IMR-90 (cell line): ENCODE results near the gene MAPK8IP1. TPM values are rescaled to one million over a fixed set of nuclear protein-coding genes. Genes with fewer than 3 reads are reported as not detected.

Experiments used
- ATAC-seq: fragments of 200-7000 bp; cut with Tn5 transposase; 2 replicates; pipeline ENCODE4 v1.9.1; 2020; ENCODE audit warnings: low read depth, mild to moderate bottlenecking, moderate library complexity
- BruUV-seq: library from RNA; stranded (reverse); fragments of 400-500 nt; replicated peaks from 2 replicates; lab custom pipeline; 2021; lab: Mats Ljungman, UMichigan
- CTCF ChIA-PET: fragments of 300-600 bp; formaldehyde crosslinking; extraction: SDS; loops from one replicate; lab custom pipeline; 2021; ENCODE audit warnings: antibody characterized with exemption; lab: Yijun Ruan, JAX
- POLR2A ChIA-PET: fragments of 300-600 bp; sonication (Branson Sonifier 250); formaldehyde crosslinking; loops from one replicate; lab custom pipeline; 2022; ENCODE audit warnings: antibody characterized with exemption; ENCODE audit not compliant: unreplicated experiment; lab: Charles Lee
- DNase-seq: peaks from one replicate; pipeline ENCODE4 v3.0.0; 2013
- H2AFZ ChIP-seq: replicated peaks from 2 replicates; pipeline ENCODE3; 2013; ENCODE audit warnings: low read length, mild to moderate bottlenecking; ENCODE audit not compliant: poor library complexity
- H2AK5ac ChIP-seq: 2 replicates; pipeline ENCODE4 v1.6.1; 2013; ENCODE audit warnings: low read depth, low read length, inconsistent platforms
- H2AK9ac ChIP-seq: replicated peaks from 2 replicates; pipeline ENCODE3; 2013; ENCODE audit warnings: mild to moderate bottlenecking, low read depth, low read length, moderate library complexity; ENCODE audit not compliant: poor library complexity
- H2BK120ac ChIP-seq: 2 replicates; pipeline ENCODE4 v1.6.1; 2013; ENCODE audit warnings: low read depth, low read length, inconsistent platforms
- H2BK15ac ChIP-seq: 3 replicates; pipeline ENCODE4 v1.6.1; 2013; ENCODE audit warnings: low read depth, low read length, inconsistent platforms
- H2BK20ac ChIP-seq: 2 replicates; pipeline ENCODE4 v1.6.1; 2013; ENCODE audit warnings: low read depth, mild to moderate bottlenecking, inconsistent platforms, low read length, moderate library complexity
- H2BK5ac ChIP-seq: 2 replicates; pipeline ENCODE4 v1.6.1; 2013; ENCODE audit warnings: mild to moderate bottlenecking, low read depth, low read length, inconsistent platforms; ENCODE audit not compliant: poor library complexity, severe bottlenecking
- H3K14ac ChIP-seq: replicated peaks from 2 replicates; pipeline ENCODE4 v1.6.1; 2013; ENCODE audit warnings: low read depth, low read length, inconsistent platforms
- H3K18ac ChIP-seq: 2 replicates; pipeline ENCODE4 v1.6.1; 2013; ENCODE audit warnings: low read depth, low read length, control low read depth
- H3K23ac ChIP-seq: 2 replicates; pipeline ENCODE4 v1.6.1; 2013; ENCODE audit warnings: low read depth, low read length, inconsistent platforms
- H3K27ac ChIP-seq: 2 replicates; pipeline ENCODE4 v1.5.1; 2013; ENCODE audit warnings: mild to moderate bottlenecking, control low read depth, low read length; ENCODE audit not compliant: insufficient read depth
- H3K27me3 ChIP-seq: 2 replicates; pipeline ENCODE4 v1.6.1; 2013; ENCODE audit warnings: low read length; ENCODE audit not compliant: control insufficient read depth, insufficient read depth
- H3K36me3 ChIP-seq: 2 replicates; pipeline ENCODE4 v1.6.1; 2013; ENCODE audit warnings: low read length, mixed read lengths; ENCODE audit not compliant: control insufficient read depth, insufficient read depth
- H3K4ac ChIP-seq: 2 replicates; pipeline ENCODE4 v1.6.1; 2013; ENCODE audit warnings: low read depth, low read length, inconsistent platforms
- H3K4me1 ChIP-seq: 2 replicates; pipeline ENCODE4 v1.6.1; 2013; ENCODE audit warnings: low read length, mixed read lengths; ENCODE audit not compliant: control insufficient read depth, insufficient read depth
- H3K4me2 ChIP-seq: 2 replicates; pipeline ENCODE4 v1.6.1; 2013; ENCODE audit warnings: low read depth, mild to moderate bottlenecking, control low read depth, low read length, moderate library complexity
- H3K4me3 ChIP-seq: 2 replicates; pipeline ENCODE4 v1.5.1; 2013; ENCODE audit warnings: low read depth, mild to moderate bottlenecking, control low read depth, low read length, moderate library complexity; ENCODE audit not compliant: insufficient read depth
- H3K56ac ChIP-seq: 2 replicates; pipeline ENCODE4 v1.6.1; 2013; ENCODE audit warnings: low read length, inconsistent platforms; ENCODE audit not compliant: insufficient read depth; ENCODE audit errors: extremely low read depth
- H3K79me1 ChIP-seq, 2 experiments: 2 replicates each; pipeline ENCODE4 v1.6.1; 2013; ENCODE audit warnings: low read length in 2 of 2, inconsistent platforms in 1 of 2, low read depth in 1 of 2
- H3K9ac ChIP-seq: 2 replicates; pipeline ENCODE4 v1.6.1; 2013; ENCODE audit warnings: low read depth, low read length, control low read depth
- H3K9me1 ChIP-seq: 2 replicates; pipeline ENCODE4 v1.6.1; 2013; ENCODE audit warnings: low read length, inconsistent platforms; ENCODE audit not compliant: insufficient read depth
- H3K9me3 ChIP-seq: 2 replicates; pipeline ENCODE4 v1.6.1; 2013; ENCODE audit warnings: low read length; ENCODE audit not compliant: control insufficient read depth, insufficient read depth
- H4K20me1 ChIP-seq: 2 replicates; pipeline ENCODE4 v1.6.1; 2013; ENCODE audit warnings: low read length, inconsistent platforms; ENCODE audit not compliant: insufficient read depth
- H4K5ac ChIP-seq: 2 replicates; pipeline ENCODE4 v1.6.1; 2013; ENCODE audit warnings: mild to moderate bottlenecking, low read depth, low read length, control low read depth
- H4K8ac ChIP-seq, 2 experiments: 2 replicates each; pipeline ENCODE4 v1.6.1; 2013; ENCODE audit warnings: low read depth in 2 of 2, low read length in 2 of 2, control low read depth in 1 of 2, inconsistent platforms in 1 of 2
- H4K91ac ChIP-seq: 2 replicates; pipeline ENCODE4 v1.6.1; 2013; ENCODE audit warnings: low read depth, low read length, inconsistent platforms; ENCODE audit not compliant: insufficient read depth
- BHLHE40 ChIP-seq: fragments of 150-350 bp; IDR thresholded peaks from 2 replicates; pipeline ENCODE4 v1.6.1; 2016; ENCODE audit warnings: mild to moderate bottlenecking, low read depth, low read length
- CEBPB ChIP-seq: IDR thresholded peaks from 2 replicates; pipeline ENCODE4 v1.6.1; 2012; ENCODE audit warnings: low read depth, low read length, improper control_type of control experiment
- CHD1 ChIP-seq: IDR thresholded peaks from 2 replicates; pipeline ENCODE4 v1.6.1; 2012; ENCODE audit warnings: low read depth, low read length, improper control_type of control experiment
- CTCF ChIP-seq: conservative IDR thresholded peaks from 2 replicates; pipeline ENCODE4 v1.5.1; 2012; ENCODE audit warnings: mild to moderate bottlenecking, low read depth, low read length, improper control_type of control experiment
- ELK1 ChIP-seq: fragments of 150-350 bp; IDR thresholded peaks from 2 replicates; pipeline ENCODE4 v1.6.1; 2016; ENCODE audit warnings: low read depth, mild to moderate bottlenecking, low read length, moderate library complexity, borderline replicate concordance
- FOS ChIP-seq: fragments of 150-350 bp; IDR thresholded peaks from 2 replicates; pipeline ENCODE4 v1.6.1; 2016; ENCODE audit warnings: low read depth, low read length
- MAFK ChIP-seq: IDR thresholded peaks from 2 replicates; pipeline ENCODE4 v1.6.1; 2012; ENCODE audit warnings: low read depth, low read length, improper control_type of control experiment
- MAZ ChIP-seq: IDR thresholded peaks from 2 replicates; pipeline ENCODE4 v1.6.1; 2012; ENCODE audit warnings: low read depth, mild to moderate bottlenecking, low read length, improper control_type of control experiment, moderate library complexity, borderline replicate concordance
- MXI1 ChIP-seq: IDR thresholded peaks from 2 replicates; pipeline ENCODE4 v1.6.1; 2012; ENCODE audit warnings: low read depth, mild to moderate bottlenecking, low read length, moderate library complexity, borderline replicate concordance
- NFE2L2 ChIP-seq: fragments of 150-350 bp; IDR thresholded peaks from 2 replicates; pipeline ENCODE4 v1.6.1; 2016; ENCODE audit warnings: low read depth, mild to moderate bottlenecking, low read length
- POLR2A ChIP-seq: IDR thresholded peaks from 2 replicates; pipeline ENCODE4 v1.6.1; 2012; ENCODE audit warnings: mild to moderate bottlenecking, low read depth, low read length
- RAD21 ChIP-seq: IDR thresholded peaks from 2 replicates; pipeline ENCODE4 v1.6.1; 2012; ENCODE audit warnings: low read length, improper control_type of control experiment
- RFX5 ChIP-seq: IDR thresholded peaks from 2 replicates; pipeline ENCODE4 v1.8.0; 2012; ENCODE audit warnings: low read depth, mild to moderate bottlenecking, low read length, moderate library complexity
- SMC3 ChIP-seq: fragments of 150-350 bp; IDR thresholded peaks from 2 replicates; pipeline ENCODE4 v1.6.1; 2016; ENCODE audit warnings: low read depth, mild to moderate bottlenecking, antibody characterized with exemption, low read length, moderate library complexity
- WGBS, 2 experiments: methylation state at CpG; one replicate each; pipeline versions ENCODE4 v1.1.5 to v1.1.7; 2013; ENCODE audit warnings: missing lambda C conversion rate in 2 of 2; ENCODE audit not compliant: insufficient read length in 1 of 2; ENCODE audit errors: extremely low coverage in 2 of 2; 5-methylcytosine and 5-hydroxymethylcytosine counted together
- dilution Hi-C: fragments of 300-500 bp; cut with HindIII; formaldehyde crosslinking; loops from one replicate; pipeline ENCODE4 v1.14.3; 2018; ENCODE audit warnings: low sequenced_read_pairs; ENCODE audit not compliant: unreplicated experiment
- in situ Hi-C: fragments of 300-500 bp; cut with MboI; formaldehyde crosslinking; loops from 3 replicates; pipeline ENCODE4 v1.14.3; 2019; ENCODE audit warnings: low sequenced_read_pairs, inconsistent platforms, mixed read lengths
- intact Hi-C: fragments of 100-400 bp; cut with micrococcal nuclease; formaldehyde crosslinking; loops from 2 replicates; pipeline ENCODE4 v1.10.0; 2022
- polyA plus RNA-seq, 3 experiments: library from polyadenylated mRNA; depleted of rRNA; stranded (reverse); fragments of >200 nt; gene quantifications; 2 replicates each; pipeline ENCODE4 v1.2.3, GENCODE V29; 2012; ENCODE audit warnings: low replicate concordance in 1 of 3
- total RNA-seq: library from RNA; depleted of rRNA; stranded (reverse); fragments of >200 nt; gene quantifications from 2 replicates; pipeline ENCODE4 v1.2.3, GENCODE V29; 2012

MAPK8IP1 gene
- total and polyA plus RNA-seq, 2 of the 4 experiments (the other 2 are of a cell fraction) = 6.5 to 9.6 TPM

- H3K4me1 ChIP-seq = peaks cover 8% of the 10 kb centered on the region
- POLR2A ChIA-PET = no interaction called here
- WGBS, 2 experiments = 100% methylated on average over 2 of the region's 4 CpGs; no CpG with 5 or more reads in 1 of the 2 experiments
- H3K27ac ChIP-seq = no peak overlapping the region
- H3K56ac ChIP-seq = no peak overlapping the region
- H2AFZ ChIP-seq = no peak overlapping the region
- BruUV-seq = no TSS peak
- no peak overlapping the region for H4K8ac ChIP-seq
- H2BK5ac ChIP-seq = no peak overlapping the region
- peaks cover 11% of the 10 kb centered on the region for H4K20me1 ChIP-seq
- H3K9me1 ChIP-seq = peaks cover 15% of the 10 kb centered on the region
- no peak overlapping the region for H3K4me3 ChIP-seq
- H2AK9ac ChIP-seq = no peak overlapping the region
- H4K5ac ChIP-seq = no peak overlapping the region
- H2AK5ac ChIP-seq = no peak overlapping the region
- TF ChIP-seq BHLHE40 = no peak
- TF ChIP-seq ELK1 = no peak
- TF ChIP-seq RFX5 = no peak
- no peak for TF ChIP-seq MAZ
- TF ChIP-seq SMC3 = no peak
- TF ChIP-seq RAD21 = no peak
- TF ChIP-seq CTCF = no peak
- no peak for TF ChIP-seq CHD1
- TF ChIP-seq MXI1 = no peak
- TF ChIP-seq CEBPB = no peak
- no peak for TF ChIP-seq MAFK
- TF ChIP-seq NFE2L2 = no peak
- no peak for TF ChIP-seq POLR2A
- TF ChIP-seq FOS = no peak
- ATAC-seq = no peak
- H2BK15ac ChIP-seq = no peak overlapping the region
- dilution Hi-C loops (no loop called here), in situ Hi-C loops (loop anchor here (10.0 kb wide), 1 partner anchor 134 kb away; no protein-coding TSS in a partner anchor), intact Hi-C loops (loop anchor here (10.0 kb wide), 1 partner anchor 134 kb away; no protein-coding TSS in a partner anchor)
- H3K27me3 ChIP-seq = no peaks in the 10 kb centered on the region
- H3K36me3 ChIP-seq = peaks cover 55% of the 10 kb centered on the region
- no peak overlapping the region for H3K23ac ChIP-seq
- no peak overlapping the region for H2BK20ac ChIP-seq
- CTCF ChIA-PET = no interaction called here
- no peak for DNase-seq
- peaks cover 0 to 8% of the 10 kb centered on the region in 2 experiments; a peak in 3 of 4 replicates for H3K79me1 ChIP-seq
- no peak overlapping the region for H4K91ac ChIP-seq
- no peak overlapping the region for H3K9ac ChIP-seq
- H3K4me2 ChIP-seq = no peak overlapping the region
- no peak overlapping the region for H3K18ac ChIP-seq
- H3K14ac ChIP-seq = no peak overlapping the region
- H3K4ac ChIP-seq = no peak overlapping the region
- H2BK120ac ChIP-seq = no peak overlapping the region
- no peaks in the 10 kb centered on the region for H3K9me3 ChIP-seq
Observed at GRCh38 chr11:45870706-45871105, 14.7 kb upstream of the MAPK8IP1 start.
